ENCODE data around the gene EPHB4.
"Not testable (repeated sequence)": the region's sequence is repeated elsewhere in the genome, so short reads cannot be mapped to it uniquely, and the experiment has no call there.

EPHB4 gene

DNA sequence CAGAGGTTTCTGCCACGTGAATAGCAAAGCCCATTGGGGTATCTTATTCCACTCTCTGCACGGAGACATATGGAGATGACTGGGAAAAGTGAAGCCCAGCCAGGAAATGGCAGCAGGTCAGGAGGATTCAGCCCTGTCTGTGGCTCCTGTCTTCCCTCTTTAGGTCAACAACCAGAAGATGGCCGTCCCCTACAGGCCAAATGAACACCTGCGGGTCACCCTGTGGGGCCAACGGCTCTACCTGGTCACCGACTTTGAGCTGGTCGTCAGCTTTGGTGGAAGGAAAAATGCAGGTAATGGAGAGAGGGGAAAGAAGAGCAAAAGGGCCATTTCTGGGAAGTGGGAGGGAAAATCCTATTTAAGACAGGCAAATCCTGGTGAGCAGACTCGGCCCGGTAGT, 38.3 kb downstream of the EPHB4 start:
- peak; percentile 47 for DNase-seq (ENCODE audit: low spot score)

DNA sequence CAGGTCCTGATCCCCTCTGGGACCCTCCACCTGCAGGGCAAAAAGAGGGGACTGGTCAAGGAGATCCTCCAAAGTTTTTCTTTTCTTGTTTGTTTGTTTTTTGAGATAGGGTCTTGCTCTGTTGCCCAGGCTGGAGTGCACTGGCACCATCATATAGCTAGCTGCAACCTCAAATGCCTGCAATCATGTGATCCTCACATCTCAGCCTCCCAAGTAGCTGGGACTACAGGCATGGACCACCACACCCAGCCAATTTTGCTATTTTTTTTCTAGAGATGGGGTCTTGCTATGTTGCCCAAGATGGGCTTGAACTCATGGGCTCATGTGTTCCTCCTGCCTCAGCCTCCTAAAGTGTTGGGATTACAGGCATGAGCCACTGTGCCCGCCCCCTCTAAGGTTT, 41.0 kb downstream of the EPHB4 start:
- no peak for DNase-seq (ENCODE audit: low spot score)

DNA sequence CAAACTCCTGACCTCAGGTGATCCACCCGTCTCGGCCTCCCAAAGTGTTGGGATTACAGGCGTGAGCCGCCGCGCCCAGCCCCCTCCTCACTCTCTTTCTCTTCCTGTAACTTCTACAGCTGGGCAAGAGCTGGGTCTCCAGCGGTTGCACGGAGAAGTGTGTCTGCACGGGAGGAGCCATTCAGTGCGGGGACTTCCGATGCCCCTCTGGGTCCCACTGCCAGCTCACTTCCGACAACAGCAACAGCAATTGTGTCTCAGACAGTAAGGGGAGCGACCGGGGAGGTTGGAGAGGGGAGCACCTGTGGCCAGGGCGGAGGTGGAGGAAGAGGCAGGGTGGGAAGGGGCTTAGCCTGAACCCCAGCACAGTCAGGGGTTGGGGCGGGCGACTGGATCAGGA, 41.4 kb downstream of the EPHB4 start:
- no peak for DNase-seq (ENCODE audit: low spot score)

DNA sequence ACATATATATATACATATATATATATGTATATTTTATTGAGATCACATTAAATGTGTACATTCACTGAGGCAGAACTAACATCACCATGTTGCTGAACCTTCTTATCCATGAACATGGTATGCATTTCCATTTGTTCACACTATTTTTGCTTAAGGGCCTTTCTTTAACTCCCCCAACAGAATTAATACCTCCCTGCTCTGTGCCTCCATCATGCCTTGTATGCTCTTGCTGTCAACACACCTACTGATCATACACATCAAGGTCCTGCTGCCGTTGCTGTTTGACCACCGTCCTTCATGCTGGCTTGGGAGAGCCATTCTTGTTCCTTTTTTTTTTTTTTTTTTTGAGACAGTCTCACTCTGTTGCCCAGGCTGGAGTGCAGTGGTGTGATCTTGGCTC, 43.5 kb downstream of the EPHB4 start:
- no peak for DNase-seq (ENCODE audit: low spot score)

DNA sequence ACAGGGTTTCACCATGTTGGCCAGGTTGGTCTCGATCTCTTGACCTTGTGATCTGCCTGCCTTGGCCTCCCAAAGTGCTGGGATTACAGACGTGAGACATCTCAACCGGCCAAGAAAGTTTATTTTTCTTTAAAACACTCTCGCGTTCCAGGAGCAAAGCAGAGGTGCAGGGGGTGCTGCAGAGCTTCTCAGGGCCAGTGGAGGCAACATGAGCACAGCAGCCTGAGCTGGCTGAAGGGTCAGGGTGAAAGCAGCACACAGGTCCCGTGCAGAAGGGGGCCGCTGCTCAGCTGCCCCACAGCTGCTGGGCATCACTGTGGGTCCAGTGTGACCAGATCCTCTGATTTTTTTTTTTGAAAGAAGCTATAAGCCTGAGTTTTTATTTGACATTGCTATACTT, 46.1 kb downstream of the EPHB4 start:
- DNase-seq (ENCODE audit: low spot score): no peak

DNA sequence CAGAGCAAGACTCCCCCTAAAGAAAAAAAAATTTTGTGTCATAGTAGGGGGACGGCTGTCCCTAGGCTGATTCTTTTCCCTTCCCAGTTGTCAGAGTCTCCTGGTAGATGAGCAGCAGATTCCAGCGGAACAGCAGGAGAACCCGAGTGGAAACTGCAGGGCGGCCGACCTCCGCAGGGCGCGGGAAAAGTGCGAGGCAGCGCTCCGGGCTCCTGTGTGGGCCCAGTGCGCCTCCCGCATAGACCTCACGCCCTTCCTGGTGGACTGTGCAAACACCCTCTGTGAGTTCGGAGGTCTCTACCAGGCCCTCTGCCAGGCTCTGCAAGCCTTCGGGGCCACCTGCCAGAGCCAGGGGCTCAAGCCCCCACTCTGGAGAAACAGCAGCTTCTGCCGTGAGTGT, 48.0 kb downstream of the EPHB4 start:
- no peak for DNase-seq (ENCODE audit: low spot score)

DNA sequence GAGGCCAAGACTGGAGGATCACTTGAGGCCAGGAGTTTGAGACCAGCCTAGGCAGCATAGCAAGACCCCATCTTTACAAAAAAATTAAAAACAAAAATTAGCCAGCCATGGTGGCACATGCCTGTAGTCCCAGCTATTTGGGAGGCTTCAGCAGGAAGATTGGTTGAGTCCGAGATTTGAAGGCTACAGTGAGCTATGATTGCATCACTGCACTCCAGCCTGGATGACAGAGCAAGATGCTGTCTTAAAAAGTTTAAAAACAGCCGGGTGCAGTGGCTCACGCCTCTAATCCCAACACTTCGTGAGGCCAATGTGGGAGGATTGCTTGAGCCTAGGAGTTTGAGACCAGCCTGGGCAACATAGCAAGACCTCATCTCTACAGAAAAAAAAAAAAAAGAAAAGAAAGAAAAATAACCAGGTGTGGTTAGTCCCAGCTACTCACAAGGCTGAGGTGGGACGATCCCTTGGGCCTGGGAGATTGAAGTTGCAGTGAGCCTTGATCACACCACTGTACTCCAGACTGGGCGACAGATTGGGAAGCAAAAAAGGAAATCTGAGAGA, 49.2 kb downstream of the EPHB4 start:
- DNase-seq (ENCODE audit: low spot score): no peak

DNA sequence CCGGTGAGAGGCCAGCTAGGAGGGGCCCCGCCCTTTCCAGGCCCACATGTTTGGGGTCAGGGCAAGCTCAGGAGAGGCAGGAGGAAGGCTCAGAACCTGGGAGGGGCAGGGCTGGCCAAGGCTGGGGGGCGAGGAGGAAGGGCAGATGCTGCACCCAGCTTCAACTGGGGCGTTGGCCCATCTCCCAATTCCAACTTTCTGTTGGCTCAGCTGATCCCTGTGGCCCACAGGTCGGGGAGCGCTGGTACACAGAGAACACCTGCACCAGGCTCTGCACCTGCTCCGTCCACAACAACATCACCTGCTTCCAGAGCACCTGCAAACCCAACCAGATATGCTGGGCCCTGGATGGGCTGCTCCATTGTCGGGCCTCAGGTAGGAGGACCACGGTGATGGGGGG, 53.8 kb downstream of the EPHB4 start:
- no peak for DNase-seq (ENCODE audit: low spot score)

DNA sequence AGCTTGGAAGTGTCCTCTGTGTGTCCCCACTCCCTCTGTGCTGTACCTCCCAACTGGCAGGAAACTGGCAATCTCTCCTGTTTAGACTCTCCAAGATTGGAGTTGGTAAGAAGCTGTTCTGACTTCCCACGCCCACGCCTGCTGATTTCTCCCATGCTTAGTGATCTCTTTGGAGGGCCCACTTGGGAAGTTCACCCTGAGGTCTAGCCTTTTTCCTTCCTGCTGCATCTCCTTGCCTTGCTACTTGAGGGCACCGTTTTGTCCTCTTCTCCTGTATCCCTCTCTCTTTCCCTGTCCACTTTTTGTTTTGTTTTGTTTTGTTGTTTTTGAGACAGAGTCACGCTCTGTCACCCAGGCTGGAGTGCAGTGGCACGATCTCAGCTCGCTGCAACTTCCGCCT, 58.5 kb downstream of the EPHB4 start:
- DNase-seq (ENCODE audit: low spot score): no peak

DNA sequence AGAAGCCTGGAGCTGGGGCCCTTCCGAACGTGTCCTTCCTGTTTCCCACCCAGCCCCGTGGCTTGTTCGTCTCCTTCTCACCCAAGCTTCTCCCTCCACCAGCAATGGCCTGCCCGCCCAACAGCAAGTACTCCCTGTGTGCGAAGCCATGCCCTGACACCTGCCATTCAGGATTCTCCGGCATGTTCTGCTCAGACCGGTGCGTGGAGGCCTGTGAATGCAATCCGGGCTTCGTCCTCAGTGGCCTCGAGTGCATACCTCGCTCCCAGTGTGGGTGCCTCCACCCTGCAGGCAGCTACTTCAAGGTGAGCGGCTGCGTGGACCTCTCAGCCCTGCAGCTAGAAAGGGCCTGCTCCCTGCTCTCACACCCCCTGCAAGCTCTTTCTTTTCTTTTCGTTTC, 62.1 kb downstream of the EPHB4 start:
- no peak for DNase-seq (ENCODE audit: low spot score)

DNA sequence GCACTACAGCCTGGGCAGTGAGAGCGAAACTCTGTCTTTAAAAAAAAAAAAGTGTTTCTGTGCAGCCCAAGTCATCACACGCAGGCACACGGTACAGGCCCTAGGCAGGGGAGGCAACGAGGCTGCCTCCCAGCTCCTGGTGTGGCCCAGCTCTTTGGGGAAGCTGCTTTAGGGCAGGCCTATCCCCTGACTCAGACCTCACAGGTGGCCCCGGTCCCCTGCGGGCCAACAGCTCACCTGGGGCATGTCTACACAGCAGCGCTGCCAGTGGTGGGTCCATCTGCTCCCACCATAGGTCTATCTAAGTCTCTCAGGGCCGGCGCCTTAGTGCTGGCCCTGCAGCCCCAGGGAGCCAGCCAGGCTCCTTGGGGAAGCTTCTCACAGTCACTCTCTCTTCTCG, 62.5 kb downstream of the EPHB4 start:
- no peak for DNase-seq (ENCODE audit: low spot score)

DNA sequence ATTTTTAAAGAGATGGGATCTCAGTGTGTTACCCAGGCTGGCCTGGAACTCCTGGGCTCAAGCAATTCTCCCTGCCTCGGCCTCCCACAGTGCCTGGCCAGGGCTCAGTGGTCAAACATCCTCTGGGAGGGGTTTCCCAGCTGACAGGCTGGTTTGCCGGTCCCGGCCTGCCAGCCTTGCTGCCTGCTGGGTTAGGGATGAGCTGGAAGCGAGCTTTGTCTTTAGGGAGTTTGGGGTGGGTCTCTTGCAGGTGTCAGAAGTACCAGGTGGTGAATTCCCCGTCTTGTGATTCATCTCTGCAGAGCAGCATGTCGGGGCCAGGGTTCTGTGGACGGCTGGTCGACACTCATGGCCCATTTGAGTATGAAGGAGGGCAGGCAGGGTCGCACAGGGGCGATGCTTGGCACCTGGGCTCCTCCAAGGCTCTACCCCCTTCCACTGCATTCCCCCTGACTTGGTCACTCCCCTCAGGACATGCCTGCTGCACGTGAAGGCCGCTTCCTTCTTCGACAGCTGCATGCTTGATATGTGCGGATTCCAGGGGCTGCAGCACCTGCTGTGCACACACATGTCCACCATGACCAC, 63.7 kb downstream of the EPHB4 start:
- DNase-seq (ENCODE audit: low spot score): no peak

DNA sequence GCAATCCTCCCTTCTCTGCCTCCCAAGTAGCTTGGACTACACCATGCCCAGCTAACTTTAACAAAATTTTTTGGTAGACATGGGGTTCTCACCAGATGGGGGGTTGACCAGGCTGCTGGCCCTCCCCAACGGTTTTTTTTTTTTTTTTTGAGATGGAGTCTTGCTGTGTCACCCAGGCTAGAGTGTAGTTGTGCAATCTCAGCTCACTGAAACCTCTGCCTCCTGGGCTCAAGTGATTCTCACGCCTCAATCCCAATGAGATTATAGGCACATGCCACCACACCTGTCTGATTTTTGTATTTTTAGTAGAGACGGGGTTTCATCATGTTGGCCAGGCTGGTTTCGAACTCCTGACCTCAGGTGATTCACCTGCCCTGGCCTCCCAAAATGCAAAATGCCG, 64.5 kb downstream of the EPHB4 start:
- not testable (repeated sequence) for DNase-seq (ENCODE audit: low spot score)

DNA sequence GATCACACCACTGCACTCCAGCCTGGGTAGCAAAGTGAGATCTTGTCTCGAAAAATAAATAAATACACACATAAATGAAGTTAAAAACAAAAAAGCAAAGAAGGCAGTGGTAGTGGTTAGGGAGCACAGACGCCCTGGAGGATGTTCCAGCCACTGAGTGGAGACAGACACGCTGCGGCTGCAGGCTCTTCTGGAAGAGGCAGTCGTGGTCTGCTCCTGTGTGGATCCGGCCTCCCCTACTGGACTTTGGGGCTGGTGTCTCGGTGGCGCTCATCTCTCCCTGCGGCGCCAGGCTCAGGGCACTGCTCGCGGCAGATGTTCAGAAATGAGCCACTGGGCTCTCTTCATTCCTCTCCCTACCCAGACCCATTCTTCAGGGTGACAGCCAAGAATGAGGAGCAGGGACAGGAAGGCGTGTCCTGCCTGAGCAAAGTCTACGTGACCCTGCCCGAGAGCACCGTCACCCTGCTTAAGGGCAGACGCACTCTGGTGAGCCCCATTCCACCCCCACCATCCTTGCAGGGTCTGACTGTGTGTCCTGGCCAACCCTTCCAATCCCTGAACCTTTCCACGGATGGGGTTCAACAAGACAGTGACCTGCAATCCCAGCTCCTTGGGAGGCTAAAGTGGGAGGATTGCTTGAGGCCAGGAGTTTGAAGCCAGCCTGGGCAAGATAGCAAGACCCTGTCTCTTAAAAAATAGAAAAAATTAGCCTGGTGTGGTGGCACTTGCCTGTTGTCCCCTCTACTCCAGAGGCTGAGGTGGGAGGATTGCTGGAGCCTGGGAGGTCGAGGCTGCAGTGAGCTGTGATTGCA, 67.8 kb downstream of the EPHB4 start:
- DNase-seq (ENCODE audit: low spot score): no peak

DNA sequence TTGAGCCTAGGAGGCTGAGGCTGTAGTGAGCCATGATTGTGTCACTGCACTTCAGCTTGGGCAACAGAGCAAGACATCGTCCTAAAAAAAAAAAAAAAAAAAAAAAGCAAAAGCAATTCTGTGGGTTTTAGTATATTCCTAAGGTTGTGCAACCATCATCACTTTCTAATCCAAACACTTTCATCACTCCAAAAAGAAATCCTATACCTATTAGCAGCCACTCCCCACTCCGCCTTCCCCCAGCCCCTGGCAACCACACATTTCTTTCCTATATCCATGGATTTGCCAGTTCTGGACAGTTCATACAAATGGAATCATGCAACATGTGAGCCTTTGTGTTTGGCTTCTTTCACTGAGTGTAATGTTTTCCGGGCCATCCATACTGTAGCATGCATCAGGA, 73.6 kb downstream of the EPHB4 start:
- DNase-seq (ENCODE audit: low spot score): no peak

DNA sequence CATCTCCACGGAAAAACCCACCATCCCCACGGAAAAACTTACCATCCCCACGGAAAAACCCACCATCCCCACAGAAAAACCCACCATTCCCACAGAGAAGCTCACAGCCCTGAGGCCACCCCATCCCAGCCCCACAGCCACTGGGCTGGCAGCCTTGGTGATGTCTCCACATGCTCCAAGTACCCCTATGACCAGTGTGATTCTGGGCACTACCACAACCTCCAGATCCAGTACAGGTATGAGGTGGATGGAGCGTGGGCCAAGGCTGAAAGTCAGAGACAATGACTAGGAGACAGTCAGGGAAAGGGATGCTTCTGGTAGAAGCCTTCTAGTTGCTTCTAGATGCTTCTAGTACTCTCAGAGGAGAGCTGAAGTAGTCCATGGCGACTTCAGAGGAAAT, 74.3 kb downstream of the EPHB4 start:
- no peak for DNase-seq (ENCODE audit: low spot score)
